NB4 (cell line): Measurements from ENCODE around the gene G0S2.

Experiments
- DNase-seq: peaks from one replicate; pipeline ENCODE4 v3.0.0; 2010; ENCODE audit warnings: low read depth
- H3K4me3 ChIP-seq: one replicate; pipeline ENCODE4 v1.5.1; 2011; ENCODE audit warnings: mild to moderate bottlenecking, low read depth, low read length, moderate library complexity
- MAX ChIP-seq: IDR thresholded peaks from 2 replicates; pipeline ENCODE4 v1.6.1; 2011; ENCODE audit warnings: low read depth, low read length
- MYC ChIP-seq: IDR thresholded peaks from 2 replicates; pipeline ENCODE4 v1.6.1; 2011; ENCODE audit warnings: low read depth, low read length
- POLR2A ChIP-seq: IDR thresholded peaks from 2 replicates; pipeline ENCODE4 v1.6.1; 2011; ENCODE audit warnings: mild to moderate bottlenecking; ENCODE audit not compliant: insufficient read length; ENCODE audit errors: extremely low read depth
- TF ChIP-seq, protein P1 (sequence below): IDR thresholded peaks from one replicate; pipeline ENCODE4 v1.5.1; 2012; ENCODE audit warnings: low read depth, low read length

G0S2 gene

GRCh38 chr1:209647156-209647555 is 28.1 kb upstream of the G0S2 start:
- no peak overlapping the region for H3K4me3 ChIP-seq
- DNase-seq: no peak
- no peak for TF ChIP-seq MAX

DNA sequence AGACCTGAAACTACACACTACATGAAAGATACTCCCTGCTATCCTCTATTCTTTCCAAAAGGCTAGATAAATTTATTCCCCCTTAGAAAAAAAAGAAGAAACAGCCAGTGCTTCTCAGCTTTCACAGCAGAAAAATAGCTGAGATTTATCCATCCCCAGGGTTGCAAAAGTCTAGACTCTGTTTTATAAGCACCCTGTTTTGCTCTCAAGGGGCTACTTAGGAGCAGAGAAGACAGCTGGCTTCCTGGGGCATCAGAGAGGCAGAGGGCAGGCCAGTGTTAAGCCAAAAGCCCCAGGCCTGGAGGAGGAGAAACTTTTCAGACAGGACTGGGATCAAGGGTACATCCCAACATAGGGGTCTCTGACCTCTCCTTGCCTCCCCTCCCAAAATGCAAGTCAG is 26.9 kb upstream of the G0S2 start:
- H3K4me3 ChIP-seq: no peak overlapping the region
- TF ChIP-seq MYC (no peak), MAX (no peak)
- TF ChIP-seq, protein P1, sequence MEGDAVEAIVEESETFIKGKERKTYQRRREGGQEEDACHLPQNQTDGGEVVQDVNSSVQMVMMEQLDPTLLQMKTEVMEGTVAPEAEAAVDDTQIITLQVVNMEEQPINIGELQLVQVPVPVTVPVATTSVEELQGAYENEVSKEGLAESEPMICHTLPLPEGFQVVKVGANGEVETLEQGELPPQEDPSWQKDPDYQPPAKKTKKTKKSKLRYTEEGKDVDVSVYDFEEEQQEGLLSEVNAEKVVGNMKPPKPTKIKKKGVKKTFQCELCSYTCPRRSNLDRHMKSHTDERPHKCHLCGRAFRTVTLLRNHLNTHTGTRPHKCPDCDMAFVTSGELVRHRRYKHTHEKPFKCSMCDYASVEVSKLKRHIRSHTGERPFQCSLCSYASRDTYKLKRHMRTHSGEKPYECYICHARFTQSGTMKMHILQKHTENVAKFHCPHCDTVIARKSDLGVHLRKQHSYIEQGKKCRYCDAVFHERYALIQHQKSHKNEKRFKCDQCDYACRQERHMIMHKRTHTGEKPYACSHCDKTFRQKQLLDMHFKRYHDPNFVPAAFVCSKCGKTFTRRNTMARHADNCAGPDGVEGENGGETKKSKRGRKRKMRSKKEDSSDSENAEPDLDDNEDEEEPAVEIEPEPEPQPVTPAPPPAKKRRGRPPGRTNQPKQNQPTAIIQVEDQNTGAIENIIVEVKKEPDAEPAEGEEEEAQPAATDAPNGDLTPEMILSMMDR: no peak
- no peak for DNase-seq

- TF ChIP-seq, protein P1: no peak
- TF ChIP-seq MAX (no peak), POLR2A (no peak), MYC (no peak)
- peak; percentile 82 for DNase-seq
- H3K4me3 ChIP-seq: no peak overlapping the region
Observed at GRCh38 chr1:209648931-209649776, 26.1 kb upstream of the G0S2 start.

- peak; percentile 79 for DNase-seq
Observed at GRCh38 chr1:209650454-209650853, 24.8 kb upstream of the G0S2 start.

DNA sequence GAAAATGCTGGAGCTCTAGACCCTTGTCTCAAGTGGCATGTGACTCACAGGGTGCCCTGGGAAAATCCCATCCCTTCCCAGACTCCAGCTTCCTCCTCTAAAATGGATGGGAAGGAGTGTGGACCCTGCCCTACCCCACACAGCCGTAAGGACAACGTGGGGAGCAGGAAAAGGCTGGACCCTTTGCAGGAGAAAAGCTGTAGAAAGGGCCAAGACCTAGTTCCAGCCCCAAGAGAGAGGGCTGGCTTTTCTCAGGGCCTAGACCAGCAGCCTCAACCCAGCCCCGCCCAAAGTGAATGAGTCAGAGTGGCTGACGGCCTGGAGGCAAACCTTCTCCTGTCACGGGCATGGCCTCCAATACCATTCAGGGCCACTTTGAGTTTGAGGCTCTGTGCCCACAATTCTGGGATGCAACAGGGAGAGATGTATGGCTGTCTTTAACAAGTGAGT is 24.0 kb upstream of the G0S2 start:
- no peak overlapping the region for H3K4me3 ChIP-seq
- DNase-seq: peak; percentile 82
- TF ChIP-seq, protein P1: no peak
- no peak for TF ChIP-seq MYC
- TF ChIP-seq MAX: peak; percentile 33; the same call in 1 of the 2 replicates
- no peak for TF ChIP-seq POLR2A

More at GRCh38 chr1:209650454-209650853, 24.8 kb upstream of the G0S2 start:
- H3K4me3 ChIP-seq: no peak overlapping the region
- no peak for TF ChIP-seq POLR2A
- TF ChIP-seq MAX: no peak
- TF ChIP-seq, protein P1: no peak

DNA sequence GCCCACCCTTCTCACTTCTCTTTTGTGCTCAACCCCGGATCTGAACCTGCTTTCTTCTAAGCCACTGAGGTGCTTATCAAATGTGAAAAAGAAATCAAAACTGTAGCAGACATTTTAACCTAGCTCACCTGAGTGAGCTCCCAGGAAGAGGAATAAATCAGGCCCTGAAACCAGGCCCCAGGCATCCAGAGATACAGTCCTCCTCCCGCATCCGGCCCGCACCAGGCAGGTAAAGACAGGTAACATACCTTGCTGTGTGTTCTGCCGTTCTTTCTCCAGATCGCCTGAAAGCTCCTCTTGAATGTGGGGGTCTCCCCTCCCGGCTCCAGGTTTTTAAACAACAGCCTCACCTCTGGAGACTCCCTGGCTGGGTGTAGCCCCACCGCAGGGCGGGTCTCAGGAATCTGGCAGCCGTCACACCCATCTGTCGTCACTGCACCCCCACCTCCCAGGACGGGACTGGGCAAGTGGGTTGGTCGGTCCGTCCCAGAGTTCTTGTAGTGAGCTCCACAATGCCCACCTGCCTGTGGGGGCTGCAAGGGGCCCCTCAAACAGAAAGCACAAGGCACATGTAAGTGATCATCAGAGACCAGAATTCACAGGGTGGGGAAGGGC is 23.0 kb upstream of the G0S2 start, which contains the start of gene LAMB3:
LAMB3 (minus strand) TSS at position 305 of the 615 bp plus-strand sequence. CDS start 1,481 bp downstream, outside the sequence.
- DNase-seq: no peak
- no peak for TF ChIP-seq MAX
- no peak for TF ChIP-seq POLR2A
- TF ChIP-seq, protein P1: no peak
- no peak for TF ChIP-seq MYC
- no peak within 1 kb of the TSS for H3K4me3 ChIP-seq
